GM19193 (cell line): ENCODE measurements around the gene RPS6KA2.

Experiments used
- POLR2A ChIP-seq: IDR thresholded peaks from 4 replicates; pipeline ENCODE4 v1.6.1; 2011; ENCODE audit not compliant: insufficient read depth, insufficient read length; ENCODE audit errors: extremely low read depth

RPS6KA2 gene

GRCh38 chr6:166499350-166500163, 127.5 kb downstream of the RPS6KA2 start:
- no peak for TF ChIP-seq POLR2A

- no peak for TF ChIP-seq POLR2A
Observed at GRCh38 chr6:166498661-166499349, 128.2 kb downstream of the RPS6KA2 start.

- TF ChIP-seq POLR2A = no peak
Observed at GRCh38 chr6:166498228-166498627, 128.8 kb downstream of the RPS6KA2 start.

GRCh38 chr6:166497087-166497899, 129.8 kb downstream of the RPS6KA2 start:
- TF ChIP-seq POLR2A = no peak

- no peak for TF ChIP-seq POLR2A
Observed at GRCh38 chr6:166496460-166496859, 130.6 kb downstream of the RPS6KA2 start.

- TF ChIP-seq POLR2A = no peak
Observed at GRCh38 chr6:166495487-166496314, 131.3 kb downstream of the RPS6KA2 start.

GRCh38 chr6:166494757-166495486, 132.1 kb downstream of the RPS6KA2 start:
- TF ChIP-seq POLR2A = no peak

GRCh38 chr6:166494101-166494441, 133.0 kb downstream of the RPS6KA2 start:
- no peak for TF ChIP-seq POLR2A

GRCh38 chr6:166493427-166494100, 133.5 kb downstream of the RPS6KA2 start:
- no peak for TF ChIP-seq POLR2A

GRCh38 chr6:166492092-166492741, 134.8 kb downstream of the RPS6KA2 start:
- TF ChIP-seq POLR2A = no peak

- no peak for TF ChIP-seq POLR2A
Observed at GRCh38 chr6:166490671-166491500, 136.2 kb downstream of the RPS6KA2 start.
